GM23338 (cell line): ENCODE results near the gene ANKRD30B.

Source experiments
- CTCF ChIP-seq, 2 experiments: fragments of 200-600 bp in 1 of 2; sonication (generic) in 1 of 2; conservative IDR thresholded peaks; 2 replicates each; pipeline versions ENCODE4 v1.5.1 to v1.6.1; 2016 to 2017; ENCODE audit warnings: antibody characterized with exemption in 2 of 2, low read depth in 2 of 2, mild to moderate bottlenecking in 2 of 2, moderate library complexity in 1 of 2
- EZH2phosphoT487 ChIP-seq: fragments of 200-600 bp; sonication (generic); IDR thresholded peaks from one replicate; pipeline ENCODE4 v1.8.1; 2018; ENCODE audit warnings: antibody characterized with exemption; ENCODE audit not compliant: unreplicated experiment
- POLR2AphosphoS5 ChIP-seq: IDR thresholded peaks from 2 replicates; pipeline ENCODE4 v1.6.1; 2016; ENCODE audit warnings: antibody characterized with exemption, low read depth

- TF ChIP-seq CTCF (conservative IDR thresholded peaks at IDR 0.05; ENCODE audit: low read depth in 2 of 2) (no peak), POLR2AphosphoS5 (no peak), EZH2phosphoT487 (no peak)
Measured at GRCh38 chr18:14747513-14748474, at the start of gene ANKRD30B.
